CD4-positive, alpha-beta T cell treated with Interleukin-17A for 1 hour (primary cell): ENCODE measurements around the gene RRP8.

ENCODE experiments used
- DNase-seq: peaks from one replicate; pipeline ENCODE4 v3.0.0-alpha.2; 2020

Gene RRP8

GRCh38 chr11:6565988-6566703 is 37.3 kb downstream of the RRP8 start:
- DNase-seq: no peak

DNA sequence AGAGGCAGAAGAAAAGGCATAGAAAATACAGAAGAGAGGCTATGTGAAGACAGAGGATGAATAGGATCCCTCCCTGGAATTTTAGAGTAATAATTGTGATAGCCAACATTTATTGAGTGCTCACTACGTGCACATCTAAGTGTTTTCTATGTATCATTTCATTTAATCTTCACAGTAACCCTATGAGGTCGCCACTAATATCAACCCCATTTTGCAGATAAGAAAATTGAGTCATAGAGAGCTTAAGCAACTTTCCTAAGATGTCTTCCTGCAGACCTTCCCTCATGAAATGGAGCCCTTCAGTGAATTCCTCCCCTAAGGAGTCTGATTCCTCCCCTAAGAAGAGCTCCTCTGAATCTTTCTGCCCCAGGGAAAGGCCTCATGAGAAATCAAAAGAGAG is 38.1 kb downstream of the RRP8 start:
- DNase-seq: no peak

- no peak for DNase-seq
Observed at GRCh38 chr11:6563667-6564066, 39.7 kb downstream of the RRP8 start.

DNA sequence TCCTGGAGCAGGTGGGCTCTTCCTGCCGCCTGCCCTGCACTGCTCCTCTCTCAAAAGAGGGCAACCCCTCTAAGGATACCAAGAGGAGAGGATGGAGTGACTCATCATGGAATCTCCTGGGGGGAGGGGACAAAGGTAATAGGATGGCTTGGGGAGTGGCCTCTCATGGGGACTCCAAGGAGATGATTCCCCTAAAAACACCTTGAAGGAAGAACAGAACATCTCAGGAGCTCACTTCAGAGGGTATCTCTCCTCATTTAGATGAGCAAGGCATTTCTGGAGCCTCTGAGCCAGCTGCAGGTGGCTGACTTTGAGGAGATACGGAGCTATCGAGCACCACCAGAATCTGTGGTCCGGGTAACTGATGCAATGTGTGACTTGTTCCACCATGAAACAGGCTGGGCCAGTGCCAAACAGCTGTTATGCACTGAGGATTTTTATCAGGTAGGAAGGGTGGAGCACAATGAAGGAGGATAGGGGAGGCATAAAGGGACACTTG is 40.2 kb downstream of the RRP8 start:
- no peak for DNase-seq

GRCh38 chr11:6561288-6561687 is 42.1 kb downstream of the RRP8 start:
- no peak for DNase-seq

DNA sequence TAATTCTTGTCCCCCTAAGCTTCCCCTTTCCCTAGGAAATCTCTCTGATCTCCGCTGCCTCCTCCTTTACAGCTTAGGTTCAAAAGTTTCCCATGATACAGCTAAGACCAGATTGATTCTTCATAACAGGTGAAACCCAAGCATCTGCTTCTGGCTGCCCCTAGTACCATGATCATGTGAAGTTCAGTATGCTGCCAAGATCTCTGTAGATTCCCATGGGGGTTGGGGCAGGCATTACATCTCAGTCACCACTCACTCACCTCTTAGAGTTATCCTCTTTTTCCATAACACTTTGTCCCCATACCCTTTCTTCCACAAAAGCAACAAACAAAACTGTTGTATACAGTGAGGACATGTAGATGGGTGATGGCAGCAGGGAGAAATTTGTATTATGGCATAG is 44.0 kb downstream of the RRP8 start:
- DNase-seq: no peak

DNA sequence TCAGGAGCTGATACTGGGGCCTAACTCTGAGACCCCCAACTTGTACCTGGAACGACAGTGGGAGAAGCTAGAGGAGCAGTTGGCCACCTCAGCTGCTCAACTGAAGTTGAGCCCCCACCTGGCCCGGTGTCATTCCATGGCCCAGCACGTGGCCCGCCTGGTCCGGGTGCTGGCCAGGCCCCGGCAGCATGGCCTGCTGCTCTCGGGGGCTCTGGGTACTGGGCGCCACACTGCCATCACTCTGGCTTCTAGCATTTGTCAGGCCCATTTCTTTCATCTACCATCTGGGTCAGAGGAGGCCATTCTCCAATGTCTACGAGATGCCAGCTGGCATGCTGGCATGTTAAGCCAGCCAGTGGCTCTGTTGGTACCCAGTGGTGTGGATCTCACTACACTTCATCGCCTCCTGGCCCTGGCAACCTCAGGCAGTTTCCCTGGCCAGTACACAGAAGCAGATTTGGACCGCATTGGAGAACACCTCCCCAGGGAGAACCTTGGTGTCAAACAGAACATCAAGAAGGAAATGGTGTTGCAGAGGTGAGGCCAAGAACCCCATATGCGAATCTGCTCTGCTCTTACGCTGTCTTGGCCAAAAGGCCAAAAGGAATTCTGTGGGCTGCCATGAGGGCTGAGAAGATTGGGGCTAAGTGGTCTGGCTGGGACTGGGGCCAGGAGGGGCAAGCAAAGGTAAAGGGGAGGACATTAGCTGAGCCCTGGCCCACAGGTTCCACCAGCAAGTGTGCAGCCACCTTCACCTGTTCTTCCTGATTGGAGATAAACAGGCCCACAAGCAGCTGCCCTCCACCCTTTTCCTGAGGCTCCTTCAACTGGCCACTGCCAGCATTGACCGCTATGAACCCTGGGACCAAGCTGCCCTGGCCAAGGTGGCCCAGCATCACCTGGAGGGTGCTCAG is 45.4 kb downstream of the RRP8 start:
- no peak for DNase-seq

DNA sequence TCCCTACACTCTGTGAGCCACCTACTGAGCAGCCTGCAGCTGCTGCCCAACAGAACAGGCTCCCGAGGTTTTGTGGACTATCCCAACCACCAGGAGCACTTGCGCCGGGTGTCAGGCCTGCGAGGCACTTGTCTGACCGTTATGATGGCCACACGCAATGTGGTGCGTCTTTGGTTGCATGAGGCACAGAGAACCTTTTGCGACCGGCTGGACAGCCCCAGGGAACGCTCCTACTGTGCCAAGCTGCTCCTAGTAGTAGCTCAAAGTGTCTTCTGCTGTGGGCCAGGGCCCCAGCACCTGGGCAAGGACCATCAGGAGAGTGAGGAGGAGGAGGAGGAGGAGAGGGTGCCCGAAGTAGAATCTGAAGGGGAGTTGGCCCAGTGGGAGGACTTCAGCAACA is 46.4 kb downstream of the RRP8 start:
- DNase-seq: no peak

- no peak for DNase-seq
Observed at GRCh38 chr11:6556139-6556949, 47.1 kb downstream of the RRP8 start.

GRCh38 chr11:6554828-6555706 is 48.3 kb downstream of the RRP8 start:
- DNase-seq: no peak

GRCh38 chr11:6553634-6554033 is 49.8 kb downstream of the RRP8 start:
- no peak for DNase-seq

GRCh38 chr11:6548641-6549040 is 54.8 kb downstream of the RRP8 start:
- DNase-seq: no peak

DNA sequence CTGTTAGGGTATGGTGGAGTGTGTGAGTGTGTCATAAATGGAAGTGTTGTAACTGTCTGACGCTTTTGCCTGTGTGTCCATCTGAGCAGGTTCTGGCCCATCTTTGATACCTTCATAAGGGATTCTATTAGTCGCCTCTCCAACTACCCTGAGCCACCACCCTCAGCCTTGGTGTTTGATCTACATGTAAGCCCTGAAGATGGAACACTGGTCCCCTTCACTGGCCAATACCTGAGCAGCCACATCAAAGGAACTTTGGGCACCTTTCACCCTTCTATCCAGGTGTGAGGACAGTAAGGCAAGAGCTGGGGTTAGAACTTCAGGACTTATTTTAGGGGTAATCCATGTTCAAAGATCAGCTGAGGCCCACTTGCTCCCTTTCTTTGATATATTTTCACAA is 55.3 kb downstream of the RRP8 start:
- no peak for DNase-seq

- DNase-seq: no peak
Observed at GRCh38 chr11:6547177-6547576, 56.2 kb downstream of the RRP8 start.

GRCh38 chr11:6546735-6547134 is 56.7 kb downstream of the RRP8 start:
- no peak for DNase-seq

DNA sequence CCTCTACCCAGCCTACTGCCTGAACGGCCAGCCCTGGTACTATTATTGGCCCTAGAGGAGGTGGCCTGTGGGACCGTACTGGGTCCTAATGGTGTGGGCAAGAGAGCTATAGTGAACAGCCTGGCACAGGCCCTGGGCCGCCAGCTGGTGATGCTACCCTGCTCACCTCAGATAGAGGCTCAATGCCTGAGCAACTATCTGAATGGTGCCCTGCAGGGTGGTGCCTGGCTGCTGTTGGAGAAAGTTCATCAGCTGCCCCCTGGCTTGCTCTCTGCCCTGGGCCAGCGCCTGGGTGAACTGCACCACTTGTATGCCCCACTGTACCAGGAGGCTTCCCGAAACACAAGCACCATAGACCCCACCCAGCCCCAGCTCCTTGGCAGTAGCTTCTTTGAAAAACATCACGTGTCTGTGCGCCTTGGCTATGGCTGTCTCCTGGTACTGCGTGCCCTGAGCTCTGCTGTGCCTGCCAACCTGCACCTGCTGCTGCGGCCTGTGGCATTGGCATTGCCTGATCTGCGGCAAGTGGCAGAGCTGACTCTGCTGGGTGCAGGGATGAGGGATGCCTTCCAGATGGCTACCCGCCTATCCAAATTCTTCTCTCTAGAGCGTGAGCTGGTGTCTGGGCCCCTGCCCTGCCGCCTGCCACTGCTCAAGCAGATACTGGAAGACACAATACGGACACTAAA is 57.4 kb downstream of the RRP8 start:
- no peak for DNase-seq
